WTC11 (cell line): Measurements from ENCODE around the gene EHMT1. TPM values are rescaled to one million over a fixed set of nuclear protein-coding genes. Genes with fewer than 3 reads are reported as not detected.
A peak's percentile ranks its signal among the peaks of the same experiment; 100 is the strongest.

ENCODE experiments used
- ATAC-seq: fragments of 200-7000 bp; cut with Tn5 transposase; 2 replicates; pipeline ENCODE4 v1.10.0; 2021; ENCODE audit warnings: mild to moderate bottlenecking, moderate library complexity
- CTCF ChIA-PET: fragments of 300-600 bp; sonication (Branson Sonifier 250); formaldehyde crosslinking; loops from one replicate; lab custom pipeline; 2021; ENCODE audit warnings: antibody characterized with exemption; lab: Charles Lee
- POLR2A ChIA-PET: fragments of 350-600 bp; sonication (Branson Sonifier 250); formaldehyde crosslinking; loops from one replicate; lab custom pipeline; 2021; ENCODE audit warnings: antibody characterized with exemption; lab: Charles Lee
- DNase-seq: peaks from one replicate; pipeline ENCODE4 v3.0.0; 2021; ENCODE audit warnings: low spot score
- H3K27ac Mint-ChIP-seq: 2 replicates; pipeline ENCODE4 v1.8.0; 2021; ENCODE audit warnings: mixed read lengths
- H3K27me3 Mint-ChIP-seq: 2 replicates; pipeline ENCODE4 v1.8.0; 2021; ENCODE audit warnings: low read depth, mild to moderate bottlenecking, moderate library complexity, mixed read lengths
- H3K36me3 Mint-ChIP-seq: 2 replicates; pipeline ENCODE4 v1.8.0; 2021; ENCODE audit warnings: mixed read lengths
- H3K4me1 Mint-ChIP-seq: 2 replicates; pipeline ENCODE4 v1.8.0; 2022; ENCODE audit warnings: mixed read lengths
- H3K4me3 Mint-ChIP-seq: 2 replicates; pipeline ENCODE4 v1.8.0; 2021; ENCODE audit warnings: mild to moderate bottlenecking, moderate library complexity, mixed read lengths
- H3K9me3 Mint-ChIP-seq: 2 replicates; pipeline ENCODE4 v1.8.0; 2021; ENCODE audit warnings: mixed read lengths
- AFF4 ChIP-seq: sonication (generic); formaldehyde crosslinking; IDR thresholded peaks from 2 replicates; pipeline ENCODE4 v1.8.1; 2023; ENCODE audit warnings: mild to moderate bottlenecking, missing genetic modification reagents, borderline replicate concordance
- ATF2 ChIP-seq: sonication (generic); formaldehyde crosslinking; IDR thresholded peaks from 2 replicates; pipeline ENCODE4 v1.8.1; 2022; ENCODE audit warnings: low read depth, missing genetic modification reagents, borderline replicate concordance
- ETV6 ChIP-seq: sonication (generic); formaldehyde crosslinking; IDR thresholded peaks from 2 replicates; pipeline ENCODE4 v1.8.1; 2022; ENCODE audit warnings: mild to moderate bottlenecking, missing genetic modification reagents
- MYBL2 ChIP-seq: sonication (generic); formaldehyde crosslinking; IDR thresholded peaks from 2 replicates; pipeline ENCODE4 v1.8.1; 2023; ENCODE audit warnings: mild to moderate bottlenecking, moderate library complexity, missing genetic modification reagents
- NFATC4 ChIP-seq: fragments of 250-450 bp; sonication (Bioruptor Pico); IDR thresholded peaks from 2 replicates; pipeline ENCODE4 v1.9.0; 2021; ENCODE audit warnings: mild to moderate bottlenecking
- NFE2L1 ChIP-seq: sonication (generic); formaldehyde crosslinking; IDR thresholded peaks from 2 replicates; pipeline ENCODE4 v1.8.1; 2023; ENCODE audit warnings: missing genetic modification reagents
- SOX15 ChIP-seq: fragments of 250-450 bp; sonication (Bioruptor Pico); IDR thresholded peaks from 2 replicates; pipeline ENCODE4 v1.9.0; 2021; ENCODE audit warnings: mild to moderate bottlenecking
- STAT6 ChIP-seq: sonication (generic); formaldehyde crosslinking; conservative IDR thresholded peaks from 2 replicates; pipeline ENCODE4 v1.8.1; 2023; ENCODE audit warnings: mild to moderate bottlenecking, low read depth, missing genetic modification reagents, moderate library complexity
- ZNF138 ChIP-seq: sonication (generic); formaldehyde crosslinking; conservative IDR thresholded peaks from 2 replicates; pipeline ENCODE4 v1.8.1; 2022; ENCODE audit warnings: mild to moderate bottlenecking, moderate library complexity, missing genetic modification reagents
- ZNF423 ChIP-seq: fragments of 250-450 bp; sonication (Bioruptor Pico); IDR thresholded peaks from 2 replicates; pipeline ENCODE4 v2.1.2; 2022; ENCODE audit warnings: mild to moderate bottlenecking, moderate library complexity
- total RNA-seq: library from RNA; stranded (reverse); gene quantifications from 3 replicates; pipeline ENCODE4 v1.2.3, GENCODE V29; 2021
- TF ChIP-seq, protein P1 (sequence below): sonication (generic); formaldehyde crosslinking; IDR thresholded peaks from 2 replicates; pipeline ENCODE4 v1.8.1; 2022; ENCODE audit warnings: mild to moderate bottlenecking, missing genetic modification reagents, moderate library complexity, borderline replicate concordance
- TF ChIP-seq, protein P2 (sequence below): sonication (generic); formaldehyde crosslinking; IDR thresholded peaks from 2 replicates; pipeline ENCODE4 v1.8.1; 2023; ENCODE audit warnings: mild to moderate bottlenecking, missing genetic modification reagents
- TF ChIP-seq, protein P3 (sequence below): sonication (generic); formaldehyde crosslinking; IDR thresholded peaks from 2 replicates; pipeline ENCODE4 v1.8.1; 2023; ENCODE audit warnings: mild to moderate bottlenecking, missing genetic modification reagents, moderate library complexity
- TF ChIP-seq, protein P4 (sequence below): sonication (generic); formaldehyde crosslinking; IDR thresholded peaks from 2 replicates; pipeline ENCODE4 v1.8.1; 2022; ENCODE audit warnings: missing genetic modification reagents, borderline replicate concordance
- TF ChIP-seq, protein P5 (sequence below): sonication (generic); formaldehyde crosslinking; IDR thresholded peaks from 2 replicates; pipeline ENCODE4 v1.8.0; 2022; ENCODE audit warnings: mild to moderate bottlenecking, missing genetic modification reagents
- TF ChIP-seq, protein P6 (sequence below): fragments of 250-450 bp; sonication (Bioruptor Pico); IDR thresholded peaks from 2 replicates; pipeline ENCODE4 v1.9.0; 2021; ENCODE audit warnings: mild to moderate bottlenecking, borderline replicate concordance

The EHMT1 gene
- total RNA-seq, 1 experiment from 2014 or later: 170 TPM

- TF ChIP-seq, protein P1, sequence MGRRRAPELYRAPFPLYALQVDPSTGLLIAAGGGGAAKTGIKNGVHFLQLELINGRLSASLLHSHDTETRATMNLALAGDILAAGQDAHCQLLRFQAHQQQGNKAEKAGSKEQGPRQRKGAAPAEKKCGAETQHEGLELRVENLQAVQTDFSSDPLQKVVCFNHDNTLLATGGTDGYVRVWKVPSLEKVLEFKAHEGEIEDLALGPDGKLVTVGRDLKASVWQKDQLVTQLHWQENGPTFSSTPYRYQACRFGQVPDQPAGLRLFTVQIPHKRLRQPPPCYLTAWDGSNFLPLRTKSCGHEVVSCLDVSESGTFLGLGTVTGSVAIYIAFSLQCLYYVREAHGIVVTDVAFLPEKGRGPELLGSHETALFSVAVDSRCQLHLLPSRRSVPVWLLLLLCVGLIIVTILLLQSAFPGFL (CRISPR knock-in tag): no peak
- TF ChIP-seq NFE2L1 (CRISPR knock-in tag) (no peak), MYBL2 (CRISPR knock-in tag) (no peak), NFATC4 (CRISPR knock-in tag) (no peak), ZNF423 (CRISPR knock-in tag) (no peak)
- TF ChIP-seq, protein P2, sequence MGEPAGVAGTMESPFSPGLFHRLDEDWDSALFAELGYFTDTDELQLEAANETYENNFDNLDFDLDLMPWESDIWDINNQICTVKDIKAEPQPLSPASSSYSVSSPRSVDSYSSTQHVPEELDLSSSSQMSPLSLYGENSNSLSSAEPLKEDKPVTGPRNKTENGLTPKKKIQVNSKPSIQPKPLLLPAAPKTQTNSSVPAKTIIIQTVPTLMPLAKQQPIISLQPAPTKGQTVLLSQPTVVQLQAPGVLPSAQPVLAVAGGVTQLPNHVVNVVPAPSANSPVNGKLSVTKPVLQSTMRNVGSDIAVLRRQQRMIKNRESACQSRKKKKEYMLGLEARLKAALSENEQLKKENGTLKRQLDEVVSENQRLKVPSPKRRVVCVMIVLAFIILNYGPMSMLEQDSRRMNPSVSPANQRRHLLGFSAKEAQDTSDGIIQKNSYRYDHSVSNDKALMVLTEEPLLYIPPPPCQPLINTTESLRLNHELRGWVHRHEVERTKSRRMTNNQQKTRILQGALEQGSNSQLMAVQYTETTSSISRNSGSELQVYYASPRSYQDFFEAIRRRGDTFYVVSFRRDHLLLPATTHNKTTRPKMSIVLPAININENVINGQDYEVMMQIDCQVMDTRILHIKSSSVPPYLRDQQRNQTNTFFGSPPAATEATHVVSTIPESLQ: no peak
- TF ChIP-seq, all 79 proteins: peak for 0
Measured at GRCh38 chr9:137663584-137663983, 44.8 kb downstream of the EHMT1 start (continued).

- Mint-ChIP-seq H3K27me3 (no peaks in the 10 kb centered on the region), H3K4me3 (peak overlapping the region; percentile 18), H3K36me3 (peaks cover 15% of the 10 kb centered on the region), H3K27ac (peak overlapping the region; percentile 98), H3K4me1 (peaks cover 66% of the 10 kb centered on the region), H3K9me3 (no peaks in the 10 kb centered on the region)
- ChIA-PET CTCF (interaction anchor here (1.0 to 2.1 kb wide), 6 partner anchors 9 to 83 kb away, joined by 3 to 15 read pairs (median 4); no protein-coding TSS in a partner anchor), POLR2A (interaction anchor here (1.0 to 1.5 kb wide), 3 partner anchors 8 to 18 kb away, joined by 3 to 5 read pairs (median 4); no protein-coding TSS in a partner anchor)
- ATAC-seq (peak; percentile 5; the same call in 1 of the 2 replicates), DNase-seq (peak; percentile 53)
- TF ChIP-seq, protein P3, sequence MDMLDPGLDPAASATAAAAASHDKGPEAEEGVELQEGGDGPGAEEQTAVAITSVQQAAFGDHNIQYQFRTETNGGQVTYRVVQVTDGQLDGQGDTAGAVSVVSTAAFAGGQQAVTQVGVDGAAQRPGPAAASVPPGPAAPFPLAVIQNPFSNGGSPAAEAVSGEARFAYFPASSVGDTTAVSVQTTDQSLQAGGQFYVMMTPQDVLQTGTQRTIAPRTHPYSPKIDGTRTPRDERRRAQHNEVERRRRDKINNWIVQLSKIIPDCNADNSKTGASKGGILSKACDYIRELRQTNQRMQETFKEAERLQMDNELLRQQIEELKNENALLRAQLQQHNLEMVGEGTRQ (CRISPR knock-in tag): no peak
- no peak for TF ChIP-seq STAT6 (CRISPR knock-in tag)
- TF ChIP-seq SOX15 (CRISPR knock-in tag): no peak
- TF ChIP-seq, protein P4, sequence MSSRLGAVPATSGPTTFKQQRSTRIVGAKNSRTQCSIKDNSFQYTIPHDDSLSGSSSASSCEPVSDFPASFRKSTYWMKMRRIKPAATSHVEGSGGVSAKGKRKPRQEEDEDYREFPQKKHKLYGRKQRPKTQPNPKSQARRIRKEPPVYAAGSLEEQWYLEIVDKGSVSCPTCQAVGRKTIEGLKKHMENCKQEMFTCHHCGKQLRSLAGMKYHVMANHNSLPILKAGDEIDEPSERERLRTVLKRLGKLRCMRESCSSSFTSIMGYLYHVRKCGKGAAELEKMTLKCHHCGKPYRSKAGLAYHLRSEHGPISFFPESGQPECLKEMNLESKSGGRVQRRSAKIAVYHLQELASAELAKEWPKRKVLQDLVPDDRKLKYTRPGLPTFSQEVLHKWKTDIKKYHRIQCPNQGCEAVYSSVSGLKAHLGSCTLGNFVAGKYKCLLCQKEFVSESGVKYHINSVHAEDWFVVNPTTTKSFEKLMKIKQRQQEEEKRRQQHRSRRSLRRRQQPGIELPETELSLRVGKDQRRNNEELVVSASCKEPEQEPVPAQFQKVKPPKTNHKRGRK (CRISPR knock-in tag): no peak
- TF ChIP-seq, protein P5, sequence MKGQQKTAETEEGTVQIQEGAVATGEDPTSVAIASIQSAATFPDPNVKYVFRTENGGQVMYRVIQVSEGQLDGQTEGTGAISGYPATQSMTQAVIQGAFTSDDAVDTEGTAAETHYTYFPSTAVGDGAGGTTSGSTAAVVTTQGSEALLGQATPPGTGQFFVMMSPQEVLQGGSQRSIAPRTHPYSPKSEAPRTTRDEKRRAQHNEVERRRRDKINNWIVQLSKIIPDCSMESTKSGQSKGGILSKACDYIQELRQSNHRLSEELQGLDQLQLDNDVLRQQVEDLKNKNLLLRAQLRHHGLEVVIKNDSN (CRISPR knock-in tag): no peak
- no peak for TF ChIP-seq AFF4 (CRISPR knock-in tag)
- TF ChIP-seq ETV6 (CRISPR knock-in tag): no peak
- no peak for TF ChIP-seq ZNF138
- TF ChIP-seq ATF2 (CRISPR knock-in tag): no peak
- TF ChIP-seq, protein P6, sequence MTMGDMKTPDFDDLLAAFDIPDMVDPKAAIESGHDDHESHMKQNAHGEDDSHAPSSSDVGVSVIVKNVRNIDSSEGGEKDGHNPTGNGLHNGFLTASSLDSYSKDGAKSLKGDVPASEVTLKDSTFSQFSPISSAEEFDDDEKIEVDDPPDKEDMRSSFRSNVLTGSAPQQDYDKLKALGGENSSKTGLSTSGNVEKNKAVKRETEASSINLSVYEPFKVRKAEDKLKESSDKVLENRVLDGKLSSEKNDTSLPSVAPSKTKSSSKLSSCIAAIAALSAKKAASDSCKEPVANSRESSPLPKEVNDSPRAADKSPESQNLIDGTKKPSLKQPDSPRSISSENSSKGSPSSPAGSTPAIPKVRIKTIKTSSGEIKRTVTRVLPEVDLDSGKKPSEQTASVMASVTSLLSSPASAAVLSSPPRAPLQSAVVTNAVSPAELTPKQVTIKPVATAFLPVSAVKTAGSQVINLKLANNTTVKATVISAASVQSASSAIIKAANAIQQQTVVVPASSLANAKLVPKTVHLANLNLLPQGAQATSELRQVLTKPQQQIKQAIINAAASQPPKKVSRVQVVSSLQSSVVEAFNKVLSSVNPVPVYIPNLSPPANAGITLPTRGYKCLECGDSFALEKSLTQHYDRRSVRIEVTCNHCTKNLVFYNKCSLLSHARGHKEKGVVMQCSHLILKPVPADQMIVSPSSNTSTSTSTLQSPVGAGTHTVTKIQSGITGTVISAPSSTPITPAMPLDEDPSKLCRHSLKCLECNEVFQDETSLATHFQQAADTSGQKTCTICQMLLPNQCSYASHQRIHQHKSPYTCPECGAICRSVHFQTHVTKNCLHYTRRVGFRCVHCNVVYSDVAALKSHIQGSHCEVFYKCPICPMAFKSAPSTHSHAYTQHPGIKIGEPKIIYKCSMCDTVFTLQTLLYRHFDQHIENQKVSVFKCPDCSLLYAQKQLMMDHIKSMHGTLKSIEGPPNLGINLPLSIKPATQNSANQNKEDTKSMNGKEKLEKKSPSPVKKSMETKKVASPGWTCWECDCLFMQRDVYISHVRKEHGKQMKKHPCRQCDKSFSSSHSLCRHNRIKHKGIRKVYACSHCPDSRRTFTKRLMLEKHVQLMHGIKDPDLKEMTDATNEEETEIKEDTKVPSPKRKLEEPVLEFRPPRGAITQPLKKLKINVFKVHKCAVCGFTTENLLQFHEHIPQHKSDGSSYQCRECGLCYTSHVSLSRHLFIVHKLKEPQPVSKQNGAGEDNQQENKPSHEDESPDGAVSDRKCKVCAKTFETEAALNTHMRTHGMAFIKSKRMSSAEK (CRISPR knock-in tag): no peak
Measured at GRCh38 chr9:137664676-137665075, 45.9 kb downstream of the EHMT1 start.
